GM19043 (cell line): ENCODE measurements around the gene C14orf180.
"Not testable (repeated sequence)": the region's sequence is repeated elsewhere in the genome, so short reads cannot be mapped to it uniquely, and the experiment has no call there.

ENCODE experiments used
- ATAC-seq: cut with Tn5 transposase; IDR thresholded peaks from one replicate; pipeline ENCODE4 v1.9.1; 2021; ENCODE audit warnings: low read depth; ENCODE audit not compliant: unreplicated experiment

Gene C14orf180

GRCh38 chr14:104603711-104604401 lies 24.3 kb downstream of the C14orf180 start:
- ATAC-seq, result no peak

GRCh38 chr14:104604458-104605449 lies 25.2 kb downstream of the C14orf180 start, which contains the start of gene TMEM179:
Gene TMEM179, minus strand, starts transcription at chr14:104604772. Its CDS starts 31 bp downstream, at chr14:104604741.
- no peak for ATAC-seq

- ATAC-seq, result no peak
Observed at GRCh38 chr14:104609666-104610065, 30.1 kb downstream of the C14orf180 start.

- no peak for ATAC-seq
Observed at GRCh38 chr14:104610749-104611310, 31.3 kb downstream of the C14orf180 start.

GRCh38 chr14:104611881-104612280 lies 32.3 kb downstream of the C14orf180 start:
- ATAC-seq, result no peak

- ATAC-seq, result no peak
Observed at GRCh38 chr14:104614126-104614812, 34.7 kb downstream of the C14orf180 start.

- ATAC-seq, result no peak
Observed at GRCh38 chr14:104624939-104625338, 45.4 kb downstream of the C14orf180 start.

GRCh38 chr14:104632781-104633180 lies 53.2 kb downstream of the C14orf180 start:
- ATAC-seq, result no peak

- ATAC-seq, result no peak
Observed at GRCh38 chr14:104633276-104634137, 53.9 kb downstream of the C14orf180 start.

GRCh38 chr14:104634138-104634760 lies 54.7 kb downstream of the C14orf180 start:
- ATAC-seq, result no peak

- ATAC-seq, result no peak
Observed at GRCh38 chr14:104634886-104635570, 55.5 kb downstream of the C14orf180 start.

- ATAC-seq, result no peak
Observed at GRCh38 chr14:104635717-104636116, 56.2 kb downstream of the C14orf180 start.

GRCh38 chr14:104636131-104636530 lies 56.6 kb downstream of the C14orf180 start:
- no peak for ATAC-seq

- ATAC-seq, result not testable (repeated sequence)
Observed at GRCh38 chr14:104636846-104637545, 57.4 kb downstream of the C14orf180 start.

- no peak for ATAC-seq
Observed at GRCh38 chr14:104637546-104638003, 58.0 kb downstream of the C14orf180 start.

GRCh38 chr14:104638190-104638589 lies 58.6 kb downstream of the C14orf180 start:
- ATAC-seq, result no peak

GRCh38 chr14:104638927-104639450 lies 59.4 kb downstream of the C14orf180 start:
- ATAC-seq, result no peak

- no peak for ATAC-seq
Observed at GRCh38 chr14:104639471-104639870, 59.9 kb downstream of the C14orf180 start.
